Parathyroid adenoma (tissue), 2 donors: ENCODE measurements around the gene KAZN.

Experiments
- H2AFZ ChIP-seq: fragments of 300-600 bp; sonication (generic); one replicate; pipeline ENCODE4 v1.7.0; 2017; ENCODE audit warnings: antibody characterized with exemption, mild to moderate bottlenecking
- H3K27ac ChIP-seq: fragments of 300-600 bp; sonication (generic); one replicate; pipeline ENCODE4 v1.7.0; 2017
- H3K27me3 ChIP-seq: fragments of 300-600 bp; sonication (generic); one replicate; pipeline ENCODE4 v1.7.0; 2017; ENCODE audit warnings: low read length; ENCODE audit not compliant: control insufficient read depth, insufficient read depth
- H3K36me3 ChIP-seq: fragments of 300-600 bp; sonication (generic); one replicate; pipeline ENCODE4 v1.7.0; 2017; ENCODE audit warnings: low read length; ENCODE audit not compliant: control insufficient read depth, insufficient read depth
- H3K4me1 ChIP-seq: fragments of 300-600 bp; sonication (generic); one replicate; pipeline ENCODE4 v1.7.0; 2017; ENCODE audit warnings: control low read depth
- H3K4me2 ChIP-seq: fragments of 300-600 bp; sonication (generic); one replicate; pipeline ENCODE4 v1.7.0; 2017; ENCODE audit warnings: low read length
- H3K4me3 ChIP-seq: fragments of 300-600 bp; sonication (generic); one replicate; pipeline ENCODE4 v1.7.0; 2017; ENCODE audit warnings: low read depth, low read length
- H3K79me2 ChIP-seq: fragments of 300-600 bp; sonication (generic); one replicate; pipeline ENCODE4 v1.7.0; 2017; ENCODE audit warnings: control low read depth
- H3K9ac ChIP-seq: fragments of 300-600 bp; sonication (generic); one replicate; pipeline ENCODE4 v1.7.0; 2017; ENCODE audit warnings: mild to moderate bottlenecking
- H3K9me3 ChIP-seq: fragments of 300-600 bp; sonication (generic); one replicate; pipeline ENCODE4 v1.7.0; 2017; ENCODE audit warnings: low read length; ENCODE audit not compliant: control insufficient read depth
- TF ChIP-seq, protein P1 (sequence below): fragments of 300-600 bp; sonication (generic); IDR thresholded peaks from one replicate; pipeline ENCODE4 v1.7.0; 2017; ENCODE audit warnings: antibody characterized with exemption, mild to moderate bottlenecking
- donor health status: primary hyperparathyroidism.

KAZN gene

DNA sequence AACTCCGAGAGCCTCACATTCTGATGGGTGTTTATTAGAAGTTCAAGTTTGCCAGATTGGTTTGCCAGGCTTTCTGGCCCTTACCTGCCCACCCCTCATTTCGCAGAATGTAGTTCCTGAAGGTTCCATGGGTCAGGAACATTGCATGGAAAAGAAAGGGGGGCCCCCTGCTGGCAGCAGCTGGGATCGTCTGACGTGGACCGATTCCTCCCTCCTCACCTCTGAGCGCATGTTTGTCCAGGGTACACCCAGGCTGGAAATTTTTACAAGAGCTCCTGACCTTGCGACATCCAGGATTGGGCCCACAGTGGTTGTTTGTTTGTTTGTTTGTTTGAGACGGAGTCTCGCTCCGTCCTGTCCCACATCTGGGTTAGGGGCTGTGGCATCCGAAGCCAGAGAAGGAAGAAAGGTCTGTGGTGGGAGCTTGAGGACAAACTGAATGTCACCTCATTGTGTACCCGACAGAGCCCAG, 429.1 kb downstream of the KAZN start:
- TF ChIP-seq, protein P1, sequence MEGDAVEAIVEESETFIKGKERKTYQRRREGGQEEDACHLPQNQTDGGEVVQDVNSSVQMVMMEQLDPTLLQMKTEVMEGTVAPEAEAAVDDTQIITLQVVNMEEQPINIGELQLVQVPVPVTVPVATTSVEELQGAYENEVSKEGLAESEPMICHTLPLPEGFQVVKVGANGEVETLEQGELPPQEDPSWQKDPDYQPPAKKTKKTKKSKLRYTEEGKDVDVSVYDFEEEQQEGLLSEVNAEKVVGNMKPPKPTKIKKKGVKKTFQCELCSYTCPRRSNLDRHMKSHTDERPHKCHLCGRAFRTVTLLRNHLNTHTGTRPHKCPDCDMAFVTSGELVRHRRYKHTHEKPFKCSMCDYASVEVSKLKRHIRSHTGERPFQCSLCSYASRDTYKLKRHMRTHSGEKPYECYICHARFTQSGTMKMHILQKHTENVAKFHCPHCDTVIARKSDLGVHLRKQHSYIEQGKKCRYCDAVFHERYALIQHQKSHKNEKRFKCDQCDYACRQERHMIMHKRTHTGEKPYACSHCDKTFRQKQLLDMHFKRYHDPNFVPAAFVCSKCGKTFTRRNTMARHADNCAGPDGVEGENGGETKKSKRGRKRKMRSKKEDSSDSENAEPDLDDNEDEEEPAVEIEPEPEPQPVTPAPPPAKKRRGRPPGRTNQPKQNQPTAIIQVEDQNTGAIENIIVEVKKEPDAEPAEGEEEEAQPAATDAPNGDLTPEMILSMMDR, result peak; percentile 73
- H3K27me3 ChIP-seq, result no peaks in the 10 kb centered on the region
- no peaks in the 10 kb centered on the region for H3K9me3 ChIP-seq
- H3K9ac ChIP-seq, result no peak overlapping the region
- H3K4me2 ChIP-seq, result peak overlapping the region; percentile 20
- H3K79me2 ChIP-seq, result no peaks in the 10 kb centered on the region
- H3K4me1 ChIP-seq, result peaks cover 17% of the 10 kb centered on the region
- H2AFZ ChIP-seq, result peak overlapping the region; percentile 20
- no peaks in the 10 kb centered on the region for H3K36me3 ChIP-seq
- no peak overlapping the region for H3K4me3 ChIP-seq
- peak overlapping the region; percentile 87 for H3K27ac ChIP-seq

DNA sequence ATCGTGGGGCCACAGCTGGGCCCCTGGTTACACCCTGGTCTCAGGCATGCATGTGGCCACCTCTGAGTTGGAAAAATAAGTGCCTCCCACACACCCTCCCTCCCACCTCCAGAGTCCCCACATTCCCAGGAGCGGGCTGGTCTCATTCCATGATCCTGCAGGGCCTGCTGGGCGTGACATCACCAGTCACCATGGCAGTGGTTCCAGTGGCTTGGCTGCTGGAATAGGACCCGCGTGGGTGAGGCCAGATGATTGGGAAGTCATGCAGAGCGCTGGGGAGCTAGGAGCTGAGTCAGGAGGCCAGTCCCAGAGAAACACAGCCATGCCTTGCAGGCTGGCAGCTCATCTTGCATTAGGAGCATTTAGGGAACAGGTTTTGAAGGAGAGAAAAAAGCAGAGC, 429.6 kb downstream of the KAZN start:
- no peak overlapping the region for H3K4me2 ChIP-seq
- no peaks in the 10 kb centered on the region for H3K9me3 ChIP-seq
- H3K9ac ChIP-seq, result no peak overlapping the region

DNA sequence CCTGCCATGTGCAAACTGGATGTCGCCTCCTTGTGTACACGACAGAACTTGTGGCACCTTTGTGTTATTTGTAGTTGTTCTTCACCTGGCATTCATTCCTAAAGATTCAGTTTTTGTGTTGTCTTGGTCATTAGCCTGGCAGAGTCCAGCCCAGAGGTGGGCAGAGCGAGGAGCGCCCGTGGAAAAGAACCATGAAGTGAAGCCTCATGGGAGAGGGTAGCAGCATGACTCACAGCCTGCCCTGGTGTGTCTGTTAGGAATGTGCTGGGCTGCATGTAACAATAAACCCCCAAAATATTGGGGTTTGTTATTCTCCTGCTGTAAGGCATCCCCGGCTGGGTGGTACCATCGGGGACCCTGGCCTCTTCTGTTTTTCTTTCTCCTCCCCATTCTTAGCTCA, 430.1 kb downstream of the KAZN start:
- Histone ChIP-seq H3K4me2 (no peak overlapping the region), H3K27me3 (no peaks in the 10 kb centered on the region), H3K79me2 (no peaks in the 10 kb centered on the region), H2AFZ (no peak overlapping the region), H3K27ac (peak overlapping the region; percentile 87), H3K9ac (no peak overlapping the region), H3K4me1 (peaks cover 13% of the 10 kb centered on the region), H3K4me3 (no peak overlapping the region), H3K9me3 (no peaks in the 10 kb centered on the region), H3K36me3 (no peaks in the 10 kb centered on the region)
- TF ChIP-seq, protein P1, result no peak

More for the DNA sequence above, 429.6 kb downstream of the KAZN start:
- H3K27ac ChIP-seq, result peak overlapping the region; percentile 87
- H3K4me3 ChIP-seq, result no peak overlapping the region
- peaks cover 14% of the 10 kb centered on the region for H3K4me1 ChIP-seq
- H3K36me3 ChIP-seq, result no peaks in the 10 kb centered on the region
- no peak overlapping the region for H2AFZ ChIP-seq
- no peaks in the 10 kb centered on the region for H3K79me2 ChIP-seq
- TF ChIP-seq, protein P1, result no peak
- no peaks in the 10 kb centered on the region for H3K27me3 ChIP-seq

DNA sequence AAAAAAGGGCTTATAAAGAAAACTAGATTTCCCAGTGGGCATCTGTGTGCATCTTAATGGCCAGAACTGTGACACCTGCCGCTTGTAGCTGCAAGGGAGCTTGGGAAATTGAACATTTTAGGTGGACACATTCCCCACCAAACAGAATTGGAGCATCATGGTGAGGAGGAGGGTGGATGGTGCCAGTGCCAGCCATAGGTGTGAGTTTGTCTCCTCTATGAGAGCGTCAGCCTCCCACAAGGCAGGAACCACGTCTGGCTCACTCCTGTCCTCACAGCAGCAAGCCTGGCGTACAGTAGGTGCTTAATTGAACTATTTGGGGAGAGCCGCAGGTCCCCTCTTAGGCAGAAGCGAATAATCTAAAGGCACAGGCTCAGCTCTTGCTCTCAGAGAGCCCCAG, 430.6 kb downstream of the KAZN start:
- Histone ChIP-seq H3K27me3 (no peaks in the 10 kb centered on the region), H3K9me3 (no peaks in the 10 kb centered on the region), H3K27ac (peak overlapping the region; percentile 87), H3K36me3 (no peaks in the 10 kb centered on the region), H3K4me2 (no peak overlapping the region), H3K4me1 (peaks cover 13% of the 10 kb centered on the region), H3K4me3 (no peak overlapping the region), H2AFZ (no peak overlapping the region), H3K9ac (no peak overlapping the region), H3K79me2 (no peaks in the 10 kb centered on the region)
- TF ChIP-seq, protein P1, result no peak

DNA sequence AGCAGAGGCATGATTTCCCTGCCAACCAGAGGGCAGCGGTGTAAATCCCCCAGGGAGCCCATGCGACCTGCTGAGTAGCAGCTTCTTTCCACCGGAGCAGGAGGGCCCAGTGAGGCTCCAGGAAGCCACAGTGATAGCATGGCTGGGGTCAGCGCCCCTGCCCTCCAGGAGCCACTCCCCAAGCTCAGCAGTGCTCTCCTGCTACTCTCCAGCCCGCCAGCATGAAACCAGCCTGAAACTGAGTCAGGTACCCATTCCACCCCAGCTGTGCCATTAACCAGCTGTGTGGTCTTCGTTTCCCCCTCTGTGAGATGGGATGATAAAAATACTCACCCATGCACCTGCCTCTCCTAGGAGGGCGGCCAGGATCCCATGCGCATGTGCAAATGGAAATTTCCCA, 431.3 kb downstream of the KAZN start:
- Histone ChIP-seq H3K9ac (no peak overlapping the region), H3K4me2 (no peak overlapping the region), H3K4me3 (no peak overlapping the region), H3K36me3 (no peaks in the 10 kb centered on the region), H3K27ac (no peak overlapping the region), H3K27me3 (no peaks in the 10 kb centered on the region), H2AFZ (no peak overlapping the region), H3K9me3 (no peaks in the 10 kb centered on the region), H3K79me2 (no peaks in the 10 kb centered on the region), H3K4me1 (peaks cover 13% of the 10 kb centered on the region)
- TF ChIP-seq, protein P1, result no peak
